HepG2 (cell line): ENCODE results near the gene TTN. TPM values are rescaled to one million over a fixed set of nuclear protein-coding genes. Genes with fewer than 3 reads are reported as not detected.

Experiments used
- ATAC-seq: fragments of 200-7000 bp; cut with Tn5 transposase; 3 replicates; pipeline ENCODE4 v1.9.1; 2020; ENCODE audit warnings: mild to moderate bottlenecking, moderate library complexity
- BruUV-seq: library from RNA; stranded (reverse); fragments of 400-500 nt; replicated peaks from 2 replicates; lab custom pipeline; 2021; lab: Mats Ljungman, UMichigan
- CTCF ChIA-PET: fragments of 300-600 bp; formaldehyde crosslinking; extraction: SDS; loops from one replicate; lab custom pipeline; 2021; ENCODE audit warnings: low total read pairs, inconsistent platforms, low intra/inter-chr PET ratio; lab: Yijun Ruan, JAX
- POLR2A ChIA-PET: fragments of 350-600 bp; sonication (Branson Sonifier 250); formaldehyde crosslinking; loops from one replicate; lab custom pipeline; 2020; ENCODE audit warnings: antibody characterized with exemption, inconsistent platforms; lab: Yijun Ruan, JAX
- DNase-seq: peaks from one replicate; pipeline ENCODE4 v3.0.0-alpha.2; 2015; ENCODE audit warnings: low spot score
- FAIRE-seq: peaks from 3 replicates; lab custom pipeline; 2011; peaks lifted over from hg19 to GRCh38; lab: Jason Lieb, UNC
- H2AFZ ChIP-seq: one replicate; pipeline ENCODE4 v1.6.1; 2011; ENCODE audit warnings: low read length, inconsistent platforms
- H3K27ac ChIP-seq: fragments of 300-600 bp; 3 replicates; pipeline ENCODE4 v1.8.0; 2011; ENCODE audit warnings: mixed run types, mild to moderate bottlenecking, mixed read lengths, low read length, inconsistent platforms; ENCODE audit not compliant: insufficient read depth; ENCODE audit errors: extremely low read length
- H3K27me3 ChIP-seq, 2 experiments: fragments of 200-600 bp in 1 of 2; 2 replicates in 1 of 2; 3 replicates in 1 of 2; pipeline versions ENCODE4 v1.6.0 to v1.8.0; 2011; ENCODE audit warnings: low read length in 2 of 2, mild to moderate bottlenecking in 2 of 2, moderate library complexity in 2 of 2, inconsistent platforms in 1 of 2; ENCODE audit not compliant: insufficient read depth in 2 of 2, control insufficient read depth in 1 of 2
- H3K36me3 ChIP-seq, 2 experiments: fragments of 200-600 bp in 1 of 2; replicated peaks in 1 of 2; 2 replicates in 1 of 2; 3 replicates in 1 of 2; pipeline versions ENCODE4 v1.5.1 to v1.8.0; 2011; ENCODE audit warnings: low read length in 2 of 2, inconsistent platforms in 1 of 2; ENCODE audit not compliant: insufficient read depth in 2 of 2, control insufficient read depth in 1 of 2
- H3K4me1 ChIP-seq: 2 replicates; pipeline ENCODE4 v1.5.1; 2012; ENCODE audit warnings: low read length, inconsistent platforms; ENCODE audit not compliant: insufficient read depth
- H3K4me2 ChIP-seq: 2 replicates; pipeline ENCODE4 v1.6.0; 2011; ENCODE audit warnings: low read depth, low read length, inconsistent platforms
- H3K4me3 ChIP-seq, 3 experiments: fragments of 200-600 bp in 1 of 3; sonication (generic), shearing (Covaris generic) in 1 of 3; replicated peaks in 1 of 3; 2 replicates each; pipeline ENCODE4 v1.5.1; 2011 to 2016; ENCODE audit warnings: low read length in 3 of 3, inconsistent platforms in 2 of 3, low read depth in 2 of 3, mild to moderate bottlenecking in 2 of 3, control low read depth in 1 of 3, mixed read lengths in 1 of 3; ENCODE audit not compliant: insufficient read depth in 1 of 3
- H3K79me2 ChIP-seq: one replicate; pipeline ENCODE4 v1.6.1; 2011; ENCODE audit warnings: low read length, inconsistent platforms; ENCODE audit not compliant: insufficient read depth
- H3K9ac ChIP-seq: 2 replicates; pipeline ENCODE4 v1.6.0; 2011; ENCODE audit warnings: mild to moderate bottlenecking, low read depth, low read length, inconsistent platforms; ENCODE audit not compliant: insufficient read depth
- H3K9me3 ChIP-seq: 2 replicates; pipeline ENCODE4 v1.5.1; 2012; ENCODE audit warnings: mild to moderate bottlenecking, low read length
- H4K20me1 ChIP-seq: 2 replicates; pipeline ENCODE4 v1.6.0; 2011; ENCODE audit warnings: inconsistent platforms, mild to moderate bottlenecking, low read length, moderate library complexity; ENCODE audit not compliant: insufficient read depth
- MEF2D ChIP-seq: sonication (generic); formaldehyde crosslinking; IDR thresholded peaks from 2 replicates; pipeline ENCODE4 v1.5.1; 2020; ENCODE audit warnings: mild to moderate bottlenecking, missing genetic modification reagents
- MXD4 ChIP-seq: IDR thresholded peaks from 2 replicates; pipeline ENCODE4 v1.6.1; 2016; ENCODE audit warnings: mild to moderate bottlenecking, missing biosample characterization, missing genetic modification reagents
- MYC ChIP-seq: sonication (generic); formaldehyde crosslinking; IDR thresholded peaks from 2 replicates; pipeline ENCODE4 v1.9.0; 2021; ENCODE audit warnings: missing genetic modification reagents, borderline replicate concordance
- NR3C1 ChIP-seq: sonication (generic); formaldehyde crosslinking; IDR thresholded peaks from 2 replicates; pipeline ENCODE4 v1.4.0; 2020; ENCODE audit warnings: missing genetic modification reagents
- POLR2G ChIP-seq: fragments of 200-400 bp; formaldehyde crosslinking; IDR thresholded peaks from 2 replicates; pipeline ENCODE4 v1.6.1; 2018; ENCODE audit warnings: mild to moderate bottlenecking, low read depth, low read length, moderate library complexity
- SMC3 ChIP-seq: IDR thresholded peaks from 2 replicates; pipeline ENCODE4 v1.6.1; 2011; ENCODE audit warnings: low read length, improper control_type of control experiment
- ZNF292 ChIP-seq: sonication (generic); formaldehyde crosslinking; IDR thresholded peaks from 2 replicates; pipeline ENCODE4 v1.8.1; 2022; ENCODE audit warnings: mild to moderate bottlenecking, low read depth, missing genetic modification reagents, borderline replicate concordance
- ZNF333 ChIP-seq: sonication (generic); formaldehyde crosslinking; IDR thresholded peaks from 2 replicates; pipeline ENCODE4 v1.4.0; 2020; ENCODE audit warnings: mild to moderate bottlenecking, missing genetic modification reagents, borderline replicate concordance
- ZNF530 ChIP-seq: sonication (generic); formaldehyde crosslinking; IDR thresholded peaks from 2 replicates; pipeline ENCODE4 v1.5.0; 2020; ENCODE audit warnings: low read depth, mild to moderate bottlenecking, missing genetic modification reagents
- ZNF550 ChIP-seq: sonication (generic); formaldehyde crosslinking; IDR thresholded peaks from 2 replicates; pipeline ENCODE4 v1.4.0; 2020; ENCODE audit warnings: mild to moderate bottlenecking, missing genetic modification reagents, borderline replicate concordance
- ZNF615 ChIP-seq: sonication (generic); formaldehyde crosslinking; IDR thresholded peaks from 2 replicates; pipeline ENCODE4 v1.5.0; 2020; ENCODE audit warnings: mild to moderate bottlenecking, missing genetic modification reagents, borderline replicate concordance
- ZUFSP ChIP-seq: sonication (generic); formaldehyde crosslinking; IDR thresholded peaks from 2 replicates; pipeline ENCODE4 v1.9.0; 2021; ENCODE audit warnings: missing genetic modification reagents, mild to moderate bottlenecking, borderline replicate concordance
- WGBS: methylation state at CpG from one replicate; pipeline ENCODE4 v1.1.6; 2017; ENCODE audit warnings: low lambda C conversion rate; 5-methylcytosine and 5-hydroxymethylcytosine counted together
- in situ Hi-C: cut with HindIII; loops from 2 replicates; pipeline ENCODE4 v1.10.0; 2017; ENCODE audit warnings: low pct_unique_long_range_greater_than_20kb; ENCODE audit not compliant: extremely low pct_ligation_motif_present
- intact Hi-C: fragments of 100-400 bp; cut with micrococcal nuclease; formaldehyde crosslinking; loops from one replicate; pipeline ENCODE4 v1.10.0; 2022; ENCODE audit not compliant: unreplicated experiment
- polyA plus RNA-seq, 8 experiments: library from polyadenylated mRNA; depleted of rRNA in 3 of 8; stranded (reverse) in 7 of 8; unstranded in 1 of 8; fragments of >200 nt; fragmentation: Illumina TruSeq in 4 of 8; extraction: Trizol in 4 of 8; gene quantifications; 2 replicates each; pipeline versions ENCODE4 v1.2.1 to v1.2.3, GENCODE V29; 2011 to 2016; ENCODE audit warnings: low read depth in 4 of 8, missing spikeins in 1 of 8, mixed read lengths in 1 of 8; ENCODE audit not compliant: insufficient read depth in 1 of 8
- total RNA-seq, 5 experiments: library from RNA; depleted of rRNA; stranded (reverse); fragments of >200 nt; fragmentation: Illumina TruSeq; extraction: Trizol; gene quantifications; 2 replicates each; pipeline ENCODE4 v1.2.3, GENCODE V29; 2016; ENCODE audit warnings: low read depth in 1 of 5
- TF ChIP-seq, protein P1 (sequence below): sonication (generic); formaldehyde crosslinking; IDR thresholded peaks from 2 replicates; pipeline ENCODE4 v1.5.1; 2020; ENCODE audit warnings: missing genetic modification reagents, mild to moderate bottlenecking, borderline replicate concordance
- TF ChIP-seq, protein P2 (sequence below): IDR thresholded peaks from 2 replicates; pipeline ENCODE4 v1.6.1; 2016
- TF ChIP-seq, protein P3 (sequence below): sonication (generic); formaldehyde crosslinking; IDR thresholded peaks from 2 replicates; pipeline ENCODE4 v1.8.0; 2022; ENCODE audit warnings: missing genetic modification reagents, mild to moderate bottlenecking, inconsistent platforms, borderline replicate concordance
- TF ChIP-seq, protein P4 (sequence below): sonication (generic); formaldehyde crosslinking; IDR thresholded peaks from 2 replicates; pipeline ENCODE4 v1.9.0; 2021; ENCODE audit warnings: missing genetic modification reagents, borderline replicate concordance

The TTN gene
- total and polyA plus RNA-seq, 2 of the 13 experiments (the other 11 are each of a cell fraction or from before 2014, with no cell fraction given), result under 0.01 TPM

DNA sequence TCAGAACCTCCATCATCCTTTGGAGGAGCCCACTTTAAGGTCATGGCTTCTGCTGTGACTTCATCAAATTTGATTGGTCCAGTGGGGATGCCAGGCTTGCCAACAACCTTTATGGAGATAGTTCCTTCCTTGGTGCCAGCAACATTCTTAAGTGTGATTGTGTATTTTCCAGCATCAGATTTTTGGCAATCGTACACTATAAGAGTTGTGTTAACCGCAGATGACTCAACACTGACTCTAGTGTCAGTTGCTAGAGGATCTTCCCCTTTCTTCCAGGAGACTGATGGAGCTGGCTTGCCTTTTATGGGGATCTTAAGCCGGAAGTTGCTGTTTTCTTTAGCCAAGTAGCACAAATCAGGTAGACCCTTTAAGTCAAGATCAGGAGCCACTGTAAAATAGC is 228.2 kb downstream of the TTN start:
- no peaks in the 10 kb centered on the region for H3K36me3 ChIP-seq
- ATAC-seq, result no peak
- no peak overlapping the region for H3K9ac ChIP-seq
- peaks cover 0 to 11% of the 10 kb centered on the region in 2 experiments; a peak in 3 of 5 replicates for H3K27me3 ChIP-seq
- intact Hi-C loops, result no loop called here
- H4K20me1 ChIP-seq, result no peaks in the 10 kb centered on the region
- no peaks in the 10 kb centered on the region for H3K79me2 ChIP-seq
- ChIA-PET CTCF (no interaction called here), POLR2A (no interaction called here)
- H3K9me3 ChIP-seq, result no peaks in the 10 kb centered on the region
- no peaks in the 10 kb centered on the region for H3K4me1 ChIP-seq
- in situ Hi-C loops, result no loop called here
- no peak overlapping the region for H2AFZ ChIP-seq
- DNase-seq, result no peak
- BruUV-seq, result no TSS peak
- 57% methylated on average over 3 of the region's 3 CpGs for WGBS
- H3K4me2 ChIP-seq, result no peak overlapping the region
- FAIRE-seq, result no peak
- no peak overlapping the region for H3K27ac ChIP-seq
- no peak overlapping the region for H3K4me3 ChIP-seq
- no peak for TF ChIP-seq ZNF550 (CRISPR knock-in tag)
- no peak for TF ChIP-seq ZNF615
- TF ChIP-seq ZNF530 (CRISPR knock-in tag), result no peak
- TF ChIP-seq, protein P1, sequence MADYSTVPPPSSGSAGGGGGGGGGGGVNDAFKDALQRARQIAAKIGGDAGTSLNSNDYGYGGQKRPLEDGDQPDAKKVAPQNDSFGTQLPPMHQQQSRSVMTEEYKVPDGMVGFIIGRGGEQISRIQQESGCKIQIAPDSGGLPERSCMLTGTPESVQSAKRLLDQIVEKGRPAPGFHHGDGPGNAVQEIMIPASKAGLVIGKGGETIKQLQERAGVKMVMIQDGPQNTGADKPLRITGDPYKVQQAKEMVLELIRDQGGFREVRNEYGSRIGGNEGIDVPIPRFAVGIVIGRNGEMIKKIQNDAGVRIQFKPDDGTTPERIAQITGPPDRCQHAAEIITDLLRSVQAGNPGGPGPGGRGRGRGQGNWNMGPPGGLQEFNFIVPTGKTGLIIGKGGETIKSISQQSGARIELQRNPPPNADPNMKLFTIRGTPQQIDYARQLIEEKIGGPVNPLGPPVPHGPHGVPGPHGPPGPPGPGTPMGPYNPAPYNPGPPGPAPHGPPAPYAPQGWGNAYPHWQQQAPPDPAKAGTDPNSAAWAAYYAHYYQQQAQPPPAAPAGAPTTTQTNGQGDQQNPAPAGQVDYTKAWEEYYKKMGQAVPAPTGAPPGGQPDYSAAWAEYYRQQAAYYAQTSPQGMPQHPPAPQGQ (CRISPR knock-in tag), result no peak
- TF ChIP-seq POLR2G, result no peak
- no peak for TF ChIP-seq SMC3
- TF ChIP-seq MXD4 (CRISPR knock-in tag), result no peak
- no peak for TF ChIP-seq ZNF333 (CRISPR knock-in tag)
- TF ChIP-seq, protein P2, sequence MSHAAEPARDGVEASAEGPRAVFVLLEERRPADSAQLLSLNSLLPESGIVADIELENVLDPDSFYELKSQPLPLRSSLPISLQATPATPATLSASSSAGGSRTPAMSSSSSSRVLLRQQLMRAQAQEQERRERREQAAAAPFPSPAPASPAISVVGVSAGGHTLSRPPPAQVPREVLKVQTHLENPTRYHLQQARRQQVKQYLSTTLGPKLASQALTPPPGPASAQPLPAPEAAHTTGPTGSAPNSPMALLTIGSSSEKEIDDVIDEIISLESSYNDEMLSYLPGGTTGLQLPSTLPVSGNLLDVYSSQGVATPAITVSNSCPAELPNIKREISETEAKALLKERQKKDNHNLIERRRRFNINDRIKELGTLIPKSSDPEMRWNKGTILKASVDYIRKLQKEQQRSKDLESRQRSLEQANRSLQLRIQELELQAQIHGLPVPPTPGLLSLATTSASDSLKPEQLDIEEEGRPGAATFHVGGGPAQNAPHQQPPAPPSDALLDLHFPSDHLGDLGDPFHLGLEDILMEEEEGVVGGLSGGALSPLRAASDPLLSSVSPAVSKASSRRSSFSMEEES, result no peak
- TF ChIP-seq MYC (CRISPR knock-in tag), result no peak
- no peak for TF ChIP-seq MEF2D (CRISPR knock-in tag)
- TF ChIP-seq, protein P3, sequence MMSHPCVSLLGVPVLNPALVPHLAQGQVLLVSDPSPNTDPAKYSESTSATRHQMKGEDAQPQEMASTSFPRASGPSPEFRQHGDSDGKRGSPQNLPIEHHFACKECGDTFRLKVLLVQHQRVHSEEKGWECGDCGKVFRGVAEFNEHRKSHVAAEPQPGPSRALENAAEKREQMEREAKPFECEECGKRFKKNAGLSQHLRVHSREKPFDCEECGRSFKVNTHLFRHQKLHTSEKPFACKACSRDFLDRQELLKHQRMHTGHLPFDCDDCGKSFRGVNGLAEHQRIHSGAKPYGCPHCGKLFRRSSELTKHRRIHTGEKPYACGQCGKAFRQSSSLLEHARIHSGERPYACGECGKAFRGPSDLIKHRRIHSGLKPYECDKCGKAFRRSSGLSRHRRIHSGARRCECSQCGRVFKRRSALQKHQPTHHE (CRISPR knock-in tag), result no peak
- TF ChIP-seq, protein P4, sequence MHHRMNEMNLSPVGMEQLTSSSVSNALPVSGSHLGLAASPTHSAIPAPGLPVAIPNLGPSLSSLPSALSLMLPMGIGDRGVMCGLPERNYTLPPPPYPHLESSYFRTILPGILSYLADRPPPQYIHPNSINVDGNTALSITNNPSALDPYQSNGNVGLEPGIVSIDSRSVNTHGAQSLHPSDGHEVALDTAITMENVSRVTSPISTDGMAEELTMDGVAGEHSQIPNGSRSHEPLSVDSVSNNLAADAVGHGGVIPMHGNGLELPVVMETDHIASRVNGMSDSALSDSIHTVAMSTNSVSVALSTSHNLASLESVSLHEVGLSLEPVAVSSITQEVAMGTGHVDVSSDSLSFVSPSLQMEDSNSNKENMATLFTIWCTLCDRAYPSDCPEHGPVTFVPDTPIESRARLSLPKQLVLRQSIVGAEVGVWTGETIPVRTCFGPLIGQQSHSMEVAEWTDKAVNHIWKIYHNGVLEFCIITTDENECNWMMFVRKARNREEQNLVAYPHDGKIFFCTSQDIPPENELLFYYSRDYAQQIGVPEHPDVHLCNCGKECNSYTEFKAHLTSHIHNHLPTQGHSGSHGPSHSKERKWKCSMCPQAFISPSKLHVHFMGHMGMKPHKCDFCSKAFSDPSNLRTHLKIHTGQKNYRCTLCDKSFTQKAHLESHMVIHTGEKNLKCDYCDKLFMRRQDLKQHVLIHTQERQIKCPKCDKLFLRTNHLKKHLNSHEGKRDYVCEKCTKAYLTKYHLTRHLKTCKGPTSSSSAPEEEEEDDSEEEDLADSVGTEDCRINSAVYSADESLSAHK (CRISPR knock-in tag), result no peak
- no peak for TF ChIP-seq NR3C1 (CRISPR knock-in tag)
- no peak for TF ChIP-seq ZUFSP (CRISPR knock-in tag)
- no peak for TF ChIP-seq ZNF292 (CRISPR knock-in tag)
